IPS-20b (cell line): ENCODE measurements around the gene MKRN1.
"Not testable (repeated sequence)": the region's sequence is repeated elsewhere in the genome, so short reads cannot be mapped to it uniquely, and the experiment has no call there.

Source experiments
- H3K27ac ChIP-seq: one replicate; pipeline ENCODE4 v1.5.1; 2013; ENCODE audit warnings: low read length
- H3K27me3 ChIP-seq: 2 replicates; pipeline ENCODE4 v1.6.1; 2013; ENCODE audit warnings: mild to moderate bottlenecking, low read length, inconsistent platforms; ENCODE audit not compliant: insufficient read depth
- H3K36me3 ChIP-seq: 2 replicates; pipeline ENCODE4 v1.6.1; 2013; ENCODE audit warnings: low read depth, mild to moderate bottlenecking, inconsistent platforms, low read length, moderate library complexity; ENCODE audit not compliant: insufficient read depth
- H3K4me1 ChIP-seq: 2 replicates; pipeline ENCODE4 v1.6.1; 2013; ENCODE audit warnings: mild to moderate bottlenecking, control low read depth, inconsistent platforms, low read length, moderate library complexity; ENCODE audit not compliant: insufficient read depth
- H3K4me3 ChIP-seq: 2 replicates; pipeline ENCODE4 v1.5.1; 2013; ENCODE audit warnings: mild to moderate bottlenecking, low read length, inconsistent platforms
- H3K9ac ChIP-seq: 2 replicates; pipeline ENCODE4 v1.6.1; 2013; ENCODE audit warnings: low read depth, mild to moderate bottlenecking, inconsistent platforms, low read length, moderate library complexity
- H3K9me3 ChIP-seq: 2 replicates; pipeline ENCODE4 v1.6.1; 2013; ENCODE audit warnings: mild to moderate bottlenecking, low read depth, low read length, inconsistent platforms; ENCODE audit not compliant: insufficient read depth

The MKRN1 gene

GRCh38 chr7:140507556-140507955, 28.3 kb upstream of the MKRN1 start:
- H3K4me3 ChIP-seq, H3K36me3 ChIP-seq, H3K27me3 ChIP-seq, H3K9me3 ChIP-seq, H3K27ac ChIP-seq, H3K9ac ChIP-seq: not testable (repeated sequence)
- peaks cover 12% of the 10 kb centered on the region; the same call in 1 of the 2 replicates for H3K4me1 ChIP-seq

- H3K27ac ChIP-seq, result no peak overlapping the region
- H3K36me3 ChIP-seq, result no peaks in the 10 kb centered on the region
- no peaks in the 10 kb centered on the region for H3K27me3 ChIP-seq
These were observed 27.6 kb upstream of the MKRN1 start for GRCh38 chr7:140506788-140507464.

GRCh38 chr7:140501966-140502365, 22.7 kb upstream of the MKRN1 start:
- H3K36me3 ChIP-seq, result no peaks in the 10 kb centered on the region
- H3K9me3 ChIP-seq, result no peaks in the 10 kb centered on the region
- H3K9ac ChIP-seq, result no peak overlapping the region
- no peak overlapping the region for H3K4me3 ChIP-seq
- H3K27me3 ChIP-seq, result no peaks in the 10 kb centered on the region
- H3K27ac ChIP-seq, result no peak overlapping the region
- peaks cover 8% of the 10 kb centered on the region; the same call in 1 of the 2 replicates for H3K4me1 ChIP-seq

More at GRCh38 chr7:140506788-140507464, 27.6 kb upstream of the MKRN1 start:
- Histone ChIP-seq H3K4me3 (no peak overlapping the region), H3K9me3 (no peaks in the 10 kb centered on the region), H3K9ac (0 out of 2 replicates have a peak overlapping the region, but pooled peaks have one; percentile 25), H3K4me1 (peaks cover 12% of the 10 kb centered on the region; the same call in 1 of the 2 replicates)

GRCh38 chr7:140497807-140498206, 18.5 kb upstream of the MKRN1 start:
- not testable (repeated sequence) for H3K27ac ChIP-seq, H3K27me3 ChIP-seq, H3K9me3 ChIP-seq, H3K4me1 ChIP-seq, H3K36me3 ChIP-seq, H3K4me3 ChIP-seq, H3K9ac ChIP-seq

GRCh38 chr7:140497241-140497769, 18.0 kb upstream of the MKRN1 start:
- Histone ChIP-seq H3K27me3 (no peaks in the 10 kb centered on the region), H3K36me3 (no peaks in the 10 kb centered on the region), H3K27ac (no peak overlapping the region), H3K9me3 (no peaks in the 10 kb centered on the region), H3K4me1 (no peaks in the 10 kb centered on the region), H3K9ac (no peak overlapping the region), H3K4me3 (no peak overlapping the region)

- H3K9ac ChIP-seq, result no peak overlapping the region
- no peaks in the 10 kb centered on the region for H3K27me3 ChIP-seq
- no peaks in the 10 kb centered on the region for H3K4me1 ChIP-seq
- no peak overlapping the region for H3K4me3 ChIP-seq
- H3K36me3 ChIP-seq, result no peaks in the 10 kb centered on the region
- H3K9me3 ChIP-seq, result no peaks in the 10 kb centered on the region
- no peak overlapping the region for H3K27ac ChIP-seq
These were observed 16.3 kb upstream of the MKRN1 start for GRCh38 chr7:140495514-140496097.

- Histone ChIP-seq H3K4me1 (no peaks in the 10 kb centered on the region), H3K9me3 (no peaks in the 10 kb centered on the region), H3K27ac (no peak overlapping the region), H3K4me3 (no peak overlapping the region), H3K36me3 (no peaks in the 10 kb centered on the region), H3K27me3 (no peaks in the 10 kb centered on the region), H3K9ac (no peak overlapping the region)
These were observed 15.6 kb upstream of the MKRN1 start for GRCh38 chr7:140494867-140495266.

GRCh38 chr7:140489026-140489359, 9.7 kb upstream of the MKRN1 start:
- peaks cover 11% of the 10 kb centered on the region for H3K4me1 ChIP-seq
- H3K4me3 ChIP-seq, result no peak overlapping the region
- H3K27me3 ChIP-seq, result no peaks in the 10 kb centered on the region
- H3K9me3 ChIP-seq, result no peaks in the 10 kb centered on the region
- H3K27ac ChIP-seq, result no peak overlapping the region
- H3K9ac ChIP-seq, result no peak overlapping the region
- H3K36me3 ChIP-seq, result no peaks in the 10 kb centered on the region

GRCh38 chr7:140485500-140486265, 6.4 kb upstream of the MKRN1 start:
- H3K27ac ChIP-seq, result peak overlapping the region; percentile 27
- no peaks in the 10 kb centered on the region for H3K9me3 ChIP-seq
- H3K9ac ChIP-seq, result peak overlapping the region; percentile 50; the same call in 1 of the 2 replicates
- no peaks in the 10 kb centered on the region for H3K27me3 ChIP-seq
- peaks cover 15% of the 10 kb centered on the region for H3K4me1 ChIP-seq
- H3K4me3 ChIP-seq, result peak overlapping the region; percentile 26
- no peaks in the 10 kb centered on the region for H3K36me3 ChIP-seq

GRCh38 chr7:140484951-140485499, 5.7 kb upstream of the MKRN1 start:
- Histone ChIP-seq H3K4me1 (peaks cover 15% of the 10 kb centered on the region), H3K36me3 (no peaks in the 10 kb centered on the region), H3K27ac (peak overlapping the region; percentile 27), H3K27me3 (no peaks in the 10 kb centered on the region), H3K9ac (peak overlapping the region; percentile 50; the same call in 1 of the 2 replicates), H3K9me3 (no peaks in the 10 kb centered on the region), H3K4me3 (peak overlapping the region; percentile 26)

GRCh38 chr7:140484479-140484878, 5.2 kb upstream of the MKRN1 start:
- peak overlapping the region; percentile 26 for H3K4me3 ChIP-seq
- no peaks in the 10 kb centered on the region for H3K36me3 ChIP-seq
- H3K4me1 ChIP-seq, result peaks cover 20% of the 10 kb centered on the region
- no peak overlapping the region; the same call in 1 of the 2 replicates for H3K9ac ChIP-seq
- H3K9me3 ChIP-seq, result no peaks in the 10 kb centered on the region
- no peaks in the 10 kb centered on the region for H3K27me3 ChIP-seq
- peak overlapping the region; percentile 27 for H3K27ac ChIP-seq
